ENCODE results near the gene RIOX2.
"Not testable (repeated sequence)": the region's sequence is repeated elsewhere in the genome, so short reads cannot be mapped to it uniquely, and the experiment has no call there.

RIOX2 gene

GRCh38 chr3:97932387-97932801, 39.8 kb downstream of the RIOX2 start:
- FAIRE-seq (no peak), DNase-seq (ENCODE audit: insufficient read length, low spot score) (no peak)
- no peak for TF ChIP-seq POLR2A (IDR thresholded peaks at IDR 0.05; ENCODE audit: low read depth, low read length)

GRCh38 chr3:97931218-97931617, 41.0 kb downstream of the RIOX2 start:
- no peak for DNase-seq (ENCODE audit: insufficient read length, low spot score)
- TF ChIP-seq POLR2A (IDR thresholded peaks at IDR 0.05; ENCODE audit: low read depth, low read length) = no peak
- FAIRE-seq = peak; percentile 11

- no peak for TF ChIP-seq POLR2A (IDR thresholded peaks at IDR 0.05; ENCODE audit: low read depth, low read length)
- no peak for DNase-seq (ENCODE audit: insufficient read length, low spot score)
- no peak for FAIRE-seq
These were observed 42.2 kb downstream of the RIOX2 start for GRCh38 chr3:97930018-97930417.

- TF ChIP-seq POLR2A (IDR thresholded peaks at IDR 0.05; ENCODE audit: low read depth, low read length) = no peak
- DNase-seq (ENCODE audit: insufficient read length, low spot score) (no peak), FAIRE-seq (no peak)
These were observed 43.2 kb downstream of the RIOX2 start for GRCh38 chr3:97928986-97929385.

GRCh38 chr3:97927704-97928103, 44.5 kb downstream of the RIOX2 start:
- TF ChIP-seq POLR2A (IDR thresholded peaks at IDR 0.05; ENCODE audit: low read depth, low read length) = no peak
- FAIRE-seq (no peak), DNase-seq (ENCODE audit: insufficient read length, low spot score) (no peak)

- peak; percentile 70 for FAIRE-seq
- no peak for TF ChIP-seq POLR2A (IDR thresholded peaks at IDR 0.05; ENCODE audit: low read depth, low read length)
- DNase-seq (ENCODE audit: insufficient read length, low spot score) = no peak
These were observed 54.3 kb downstream of the RIOX2 start for GRCh38 chr3:97917813-97918536.

- DNase-seq (ENCODE audit: insufficient read length, low spot score) = no peak
- TF ChIP-seq POLR2A (IDR thresholded peaks at IDR 0.05; ENCODE audit: low read depth, low read length) = no peak
- FAIRE-seq = no peak
These were observed 55.7 kb downstream of the RIOX2 start for GRCh38 chr3:97916576-97916975.

- FAIRE-seq = peak; percentile 93
- no peak for DNase-seq (ENCODE audit: insufficient read length, low spot score)
- no peak for TF ChIP-seq POLR2A (IDR thresholded peaks at IDR 0.05; ENCODE audit: low read depth, low read length)
These were observed 57.8 kb downstream of the RIOX2 start for GRCh38 chr3:97914388-97914787.

GRCh38 chr3:97911459-97911858, 60.8 kb downstream of the RIOX2 start:
- no peak for DNase-seq (ENCODE audit: insufficient read length, low spot score)
- TF ChIP-seq POLR2A (IDR thresholded peaks at IDR 0.05; ENCODE audit: low read depth, low read length) = no peak
- no peak for FAIRE-seq

- no peak for DNase-seq (ENCODE audit: insufficient read length, low spot score)
- TF ChIP-seq POLR2A (IDR thresholded peaks at IDR 0.05; ENCODE audit: low read depth, low read length) = no peak
- FAIRE-seq = no peak
These were observed 61.3 kb downstream of the RIOX2 start for GRCh38 chr3:97910931-97911351.

GRCh38 chr3:97910236-97910831, 61.9 kb downstream of the RIOX2 start:
- FAIRE-seq = not testable (repeated sequence)

GRCh38 chr3:97909830-97910229, 62.4 kb downstream of the RIOX2 start:
- FAIRE-seq; DNase-seq (ENCODE audit: insufficient read length, low spot score): not testable (repeated sequence)

More at GRCh38 chr3:97910236-97910831, 61.9 kb downstream of the RIOX2 start:
- not testable (repeated sequence) for DNase-seq (ENCODE audit: insufficient read length, low spot score)

GRCh38 chr3:97901313-97902248, 70.7 kb downstream of the RIOX2 start:
- FAIRE-seq (no peak), DNase-seq (ENCODE audit: insufficient read length, low spot score) (no peak)
- TF ChIP-seq POLR2A (IDR thresholded peaks at IDR 0.05; ENCODE audit: low read depth, low read length) = no peak

- FAIRE-seq (no peak), DNase-seq (ENCODE audit: insufficient read length, low spot score) (no peak)
- no peak for TF ChIP-seq POLR2A (IDR thresholded peaks at IDR 0.05; ENCODE audit: low read depth, low read length)
These were observed 72.9 kb downstream of the RIOX2 start for GRCh38 chr3:97899331-97899730.
